Fibroblast of the aortic adventitia (primary cell): ENCODE data around the gene FOXP1. TPM values are rescaled to one million over a fixed set of nuclear protein-coding genes. Genes with fewer than 3 reads are reported as not detected.

Experiments used
- DNase-seq: peaks from one replicate; pipeline ENCODE4 v3.0.0-alpha.2; 2010; ENCODE audit warnings: low read depth
- H3K4me3 ChIP-seq: 2 replicates; pipeline ENCODE4 v1.5.1; 2011; ENCODE audit warnings: low read depth, mild to moderate bottlenecking, control low read depth, low read length, moderate library complexity
- CTCF ChIP-seq: IDR thresholded peaks from 2 replicates; pipeline ENCODE4 v1.5.1; 2011; ENCODE audit warnings: mild to moderate bottlenecking, low read length, control low read depth, inconsistent platforms; ENCODE audit not compliant: insufficient read depth
- total RNA-seq: library from RNA; depleted of rRNA; stranded (reverse); fragments of >200 nt; gene quantifications from 2 replicates; pipeline ENCODE4 v1.2.3, GENCODE V29; 2012; ENCODE audit warnings: low replicate concordance

FOXP1 gene
- total RNA-seq, 1 donor, result 115 TPM

DNA sequence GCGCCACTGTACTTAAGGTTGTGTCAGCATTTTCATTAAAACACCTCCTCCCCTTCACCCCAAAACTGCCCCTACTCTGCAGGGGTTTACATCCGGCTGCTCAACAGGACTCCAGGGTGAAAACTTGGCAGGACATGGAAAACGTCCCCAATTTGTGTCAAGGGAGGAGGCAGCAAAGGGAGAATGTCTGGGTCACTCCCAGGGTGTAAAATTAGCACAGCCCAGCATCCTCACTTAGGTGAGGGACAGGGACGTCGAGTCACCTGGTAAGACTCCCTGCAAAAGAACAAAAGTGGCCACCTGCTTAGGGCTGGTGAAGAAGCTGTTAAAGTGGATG, 532.3 kb downstream of the FOXP1 start:
- no peak for TF ChIP-seq CTCF
- no peak overlapping the region for H3K4me3 ChIP-seq
- no peak for DNase-seq

- H3K4me3 ChIP-seq, result no peak overlapping the region
- no peak for TF ChIP-seq CTCF
- no peak for DNase-seq
These were observed 532.8 kb downstream of the FOXP1 start for GRCh38 chr3:71050538-71051258.

DNA sequence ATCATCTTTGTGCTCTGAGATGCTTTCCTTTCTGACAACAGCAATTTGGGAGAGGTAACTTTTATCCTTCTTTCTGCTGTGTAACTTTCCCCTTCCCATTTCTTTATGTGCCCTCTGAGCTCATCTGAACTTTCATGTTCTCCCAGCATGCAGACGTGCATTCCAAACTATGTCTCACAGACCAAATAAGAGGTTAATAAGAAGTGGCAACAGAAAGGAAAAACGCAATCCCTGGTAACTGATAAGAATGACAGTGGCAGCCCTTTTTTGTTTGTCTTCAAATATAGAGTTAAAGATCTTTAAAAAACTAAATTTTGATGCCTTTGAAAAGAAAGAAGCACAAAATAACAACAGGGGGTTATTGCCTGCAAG, 533.4 kb downstream of the FOXP1 start:
- H3K4me3 ChIP-seq, result no peak overlapping the region
- peak; percentile 51 for DNase-seq
- TF ChIP-seq CTCF, result no peak

DNA sequence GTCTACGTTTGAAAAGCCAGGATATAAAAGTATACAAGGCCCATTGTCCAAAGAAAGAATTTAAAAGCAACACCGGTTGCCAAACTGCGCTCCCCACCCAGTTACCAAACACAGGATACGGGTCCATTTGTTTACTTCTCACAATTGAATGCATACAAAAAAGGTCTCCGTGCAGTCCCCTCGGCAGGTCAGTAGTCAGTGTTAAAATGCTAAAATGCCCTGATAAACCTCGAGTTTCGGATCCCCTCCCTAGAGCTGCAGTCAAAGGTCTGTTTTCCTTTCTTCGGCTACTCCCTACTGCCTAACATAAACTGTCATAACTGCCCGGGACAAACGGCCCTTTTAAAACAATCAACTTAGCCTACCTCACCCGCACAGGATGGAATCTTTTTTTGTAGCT, 534.6 kb downstream of the FOXP1 start:
- DNase-seq, result peak; percentile 39
- no peak for TF ChIP-seq CTCF
- no peak overlapping the region for H3K4me3 ChIP-seq

- TF ChIP-seq CTCF, result no peak
- DNase-seq, result no peak
- no peak overlapping the region for H3K4me3 ChIP-seq
These were observed 535.7 kb downstream of the FOXP1 start for GRCh38 chr3:71047616-71048531.

GRCh38 chr3:71046791-71047190, 536.7 kb downstream of the FOXP1 start:
- no peak overlapping the region for H3K4me3 ChIP-seq
- no peak for TF ChIP-seq CTCF
- DNase-seq, result no peak
